Lower leg skin (tissue), 4 donors: ENCODE results near the gene FAM210B. TPM values are rescaled to one million over a fixed set of nuclear protein-coding genes. Genes with fewer than 3 reads are reported as not detected.

ENCODE experiments used
- DNase-seq, 2 donors: peaks; one replicate each; pipeline ENCODE4 v3.0.0-alpha.2; 2019; ENCODE audit warnings: low spot score in 2 of 2
- H3K4me3 ChIP-seq: fragments of 200-600 bp; sonication (generic); 2 replicates; pipeline ENCODE4 v1.5.1; 2017; ENCODE audit warnings: mild to moderate bottlenecking, low read depth; ENCODE audit not compliant: poor library complexity, severe bottlenecking
- CTCF ChIP-seq, 3 donors: fragments of 450-650 bp; IDR thresholded peaks; one replicate each; pipeline ENCODE4 v1.5.1; 2016; ENCODE audit warnings: antibody characterized with exemption in 3 of 3, mild to moderate bottlenecking in 3 of 3, moderate library complexity in 2 of 3
- POLR2A ChIP-seq, 2 donors: fragments of 450-650 bp; IDR thresholded peaks; one replicate each; pipeline ENCODE4 v1.6.1; 2016 to 2017; ENCODE audit warnings: antibody characterized with exemption in 2 of 2, mild to moderate bottlenecking in 1 of 2, moderate library complexity in 1 of 2
- WGBS, 2 donors: methylation state at CpG; one replicate each; pipeline ENCODE4 v1.1.5; 2018; 5-methylcytosine and 5-hydroxymethylcytosine counted together
- intact Hi-C: fragments of 100-400 bp; cut with DNase I; formaldehyde crosslinking; loops from one replicate; pipeline ENCODE4 v1.15.0; 2023; ENCODE audit warnings: low total_unique reads
- total RNA-seq, 4 donors: library from RNA; depleted of rRNA; stranded (reverse); fragments of >200 nt; gene quantifications; one replicate each; pipeline ENCODE4 v1.1.0, GENCODE V29; 2016

Gene FAM210B
- total RNA-seq, 4 donors from 2014 or later: 39.4 to 81.3 (median 52.3) TPM

GRCh38 chr20:56361900-56362299, 3.1 kb downstream of the FAM210B start:
- intact Hi-C loops: no loop called here
- 76 to 87% methylated on average over 8 of the region's 8 CpGs for whole genome bisulfite sequencing, 2 donors

GRCh38 chr20:56362833-56363413, 4.1 kb downstream of the FAM210B start:
- intact Hi-C loops: no loop called here
- 56 to 67% methylated on average over 8 of the region's 8 CpGs for WGBS, 2 donors
- no peak for DNase-seq
- H3K4me3 ChIP-seq: no peak overlapping the region
- TF ChIP-seq CTCF (IDR thresholded peaks at IDR 0.05) (no peak), POLR2A (IDR thresholded peaks at IDR 0.05) (no peak)

More at GRCh38 chr20:56361900-56362299, 3.1 kb downstream of the FAM210B start:
- H3K4me3 ChIP-seq: no peak overlapping the region
- no peak for DNase-seq
- no peak for TF ChIP-seq CTCF (IDR thresholded peaks at IDR 0.05)
- no peak for TF ChIP-seq POLR2A (IDR thresholded peaks at IDR 0.05)

- DNase-seq: no peak
- intact Hi-C loops: no loop called here
Measured at GRCh38 chr20:56363491-56363890, 4.7 kb downstream of the FAM210B start.

GRCh38 chr20:56368351-56369134, 9.8 kb downstream of the FAM210B start:
- DNase-seq: no peak
- no peak overlapping the region for H3K4me3 ChIP-seq
- WGBS, 2 donors: 79 to 83% methylated on average over 6 of the region's 6 CpGs
- intact Hi-C loops: no loop called here
- TF ChIP-seq CTCF (IDR thresholded peaks at IDR 0.05): no peak

More at GRCh38 chr20:56363491-56363890, 4.7 kb downstream of the FAM210B start:
- WGBS, 2 donors: 88 to 92% methylated on average over 6 of the region's 6 CpGs
- TF ChIP-seq CTCF (IDR thresholded peaks at IDR 0.05): no peak
- TF ChIP-seq POLR2A (IDR thresholded peaks at IDR 0.05): no peak
- H3K4me3 ChIP-seq: no peak overlapping the region

- H3K4me3 ChIP-seq: no peak overlapping the region
- 86% methylated on average over 4 of the region's 4 CpGs for WGBS, 2 donors
- TF ChIP-seq CTCF (IDR thresholded peaks at IDR 0.05) (no peak), POLR2A (IDR thresholded peaks at IDR 0.05) (no peak)
- intact Hi-C loops: no loop called here
- DNase-seq: no peak
Measured at GRCh38 chr20:56369179-56369578, 10.4 kb downstream of the FAM210B start.
